Tibial nerve (tissue), 4 donors: ENCODE data around the gene OR7A10. TPM values are rescaled to one million over a fixed set of nuclear protein-coding genes. Genes with fewer than 3 reads are reported as not detected.

Experiments used
- DNase-seq, 2 donors: peaks; one replicate each; pipeline ENCODE4 v3.0.0-alpha.2; 2019; ENCODE audit warnings: low spot score in 2 of 2
- H3K27ac ChIP-seq, 4 donors: fragments of 200-600 bp; sonication (generic) in 3 of 4; one replicate each; pipeline ENCODE4 v1.5.1; 2017 to 2019; ENCODE audit warnings: mild to moderate bottlenecking in 1 of 4
- H3K27me3 ChIP-seq, 2 donors: fragments of 200-600 bp; sonication (generic) in 1 of 2; one replicate each; pipeline versions ENCODE4 v1.5.1 to v1.6.0; 2017 to 2019
- H3K36me3 ChIP-seq, 3 donors: fragments of 200-600 bp; sonication (generic); one replicate each; pipeline ENCODE4 v1.5.1; 2018 to 2019
- H3K4me1 ChIP-seq, 4 donors: fragments of 200-600 bp; sonication (generic) in 3 of 4; one replicate each; pipeline ENCODE4 v1.5.1; 2017 to 2019
- H3K4me3 ChIP-seq, 4 donors: fragments of 200-600 bp; sonication (generic) in 3 of 4; one replicate each; pipeline ENCODE4 v1.5.1; 2017 to 2019; ENCODE audit warnings: mild to moderate bottlenecking in 1 of 4, moderate library complexity in 1 of 4
- H3K9me3 ChIP-seq, 4 donors: fragments of 200-600 bp; sonication (generic) in 3 of 4; one replicate each; pipeline ENCODE4 v1.5.1; 2017 to 2019
- CTCF ChIP-seq, 5 experiments: fragments of 200-600 bp in 3 of 5; fragments of 450-650 bp in 2 of 5; sonication (generic) in 3 of 5; IDR thresholded peaks; one replicate each; pipeline ENCODE4 v1.5.1; 2016 to 2019; ENCODE audit warnings: antibody characterized with exemption in 5 of 5, mild to moderate bottlenecking in 3 of 5, moderate library complexity in 2 of 5
- EP300 ChIP-seq, 2 donors: sonication (generic); formaldehyde crosslinking; IDR thresholded peaks; one replicate each; pipeline ENCODE4 v1.6.1; 2017; ENCODE audit warnings: antibody characterized with exemption in 2 of 2, mild to moderate bottlenecking in 1 of 2
- POLR2A ChIP-seq, 2 donors: fragments of 450-650 bp; IDR thresholded peaks; one replicate each; pipeline ENCODE4 v1.6.1; 2017; ENCODE audit warnings: antibody characterized with exemption in 2 of 2, mild to moderate bottlenecking in 2 of 2, moderate library complexity in 2 of 2
- WGBS, 2 donors: methylation state at CpG; one replicate each; pipeline ENCODE4 v1.1.5; 2018; 5-methylcytosine and 5-hydroxymethylcytosine counted together
- total RNA-seq, 4 donors: library from RNA; depleted of rRNA; stranded (reverse); fragments of >200 nt; gene quantifications; one replicate each; pipeline ENCODE4 v1.1.0, GENCODE V29; 2016

OR7A10 gene
- not detected for total RNA-seq

GRCh38 chr19:14848822-14849221 lies at the start of gene OR7A10:
Gene OR7A10, minus strand, starts transcription at chr19:14848922. Its CDS starts 7,045 bp downstream, at chr19:14841877.
- no peaks in the 10 kb centered on the region for H3K27me3 ChIP-seq
- no peaks in the 10 kb centered on the region for H3K36me3 ChIP-seq
- no peak within 1 kb of the TSS for H3K27ac ChIP-seq
- no peak for DNase-seq
- H3K4me3 ChIP-seq = no peak within 1 kb of the TSS
- WGBS, 2 donors = 57 to 70% methylated on average over 5 of the region's 5 CpGs
- TF ChIP-seq POLR2A (IDR thresholded peaks at IDR 0.05) (no peak), EP300 (IDR thresholded peaks at IDR 0.05) (no peak), CTCF (IDR thresholded peaks at IDR 0.05) (no peak)
- H3K9me3 ChIP-seq = no peaks in the 10 kb centered on the region
- no peaks in the 10 kb centered on the region for H3K4me1 ChIP-seq

- Histone ChIP-seq H3K27me3 (no peaks in the 10 kb centered on the region), H3K27ac (no peak overlapping the region), H3K4me1 (peaks cover 0 to 7% (median 0%) of the 10 kb centered on the region in 4 donors), H3K9me3 (no peaks in the 10 kb centered on the region), H3K4me3 (no peak overlapping the region), H3K36me3 (no peaks in the 10 kb centered on the region)
- no peak for TF ChIP-seq EP300 (IDR thresholded peaks at IDR 0.05)
- TF ChIP-seq POLR2A (IDR thresholded peaks at IDR 0.05) = no peak
- TF ChIP-seq CTCF (IDR thresholded peaks at IDR 0.05) = no peak
- 52 to 57% methylated on average over 10 of the region's 10 CpGs for WGBS, 2 donors
- peak in 1 of 2 donors; percentile 14 for DNase-seq
These were observed 42.1 kb upstream of the OR7A10 start for GRCh38 chr19:14890643-14891379.

GRCh38 chr19:14889994-14890642 lies 41.4 kb upstream of the OR7A10 start:
- TF ChIP-seq CTCF (IDR thresholded peaks at IDR 0.05) (no peak), POLR2A (IDR thresholded peaks at IDR 0.05) (no peak), EP300 (IDR thresholded peaks at IDR 0.05) (no peak)
- H3K27me3 ChIP-seq = no peaks in the 10 kb centered on the region
- H3K4me3 ChIP-seq = no peak overlapping the region
- H3K4me1 ChIP-seq = peaks cover 0 to 7% (median 0%) of the 10 kb centered on the region in 4 donors
- H3K36me3 ChIP-seq = no peaks in the 10 kb centered on the region
- no peaks in the 10 kb centered on the region for H3K9me3 ChIP-seq
- 72 to 80% methylated on average over 3 of the region's 3 CpGs for WGBS, 2 donors
- no peak overlapping the region for H3K27ac ChIP-seq
- DNase-seq = no peak

GRCh38 chr19:14886032-14886431 lies 37.3 kb upstream of the OR7A10 start, which contains the start of gene OR7A17:
Gene OR7A17, minus strand, starts transcription at chr19:14886132. Its CDS starts 4,777 bp downstream, at chr19:14881355.
- no peak for DNase-seq
- Histone ChIP-seq H3K27me3 (no peaks in the 10 kb centered on the region), H3K9me3 (no peaks in the 10 kb centered on the region), H3K4me3 (no peak within 1 kb of the TSS), H3K4me1 (peaks cover 0 to 7% (median 0%) of the 10 kb centered on the region in 4 donors), H3K27ac (no peak within 1 kb of the TSS), H3K36me3 (no peaks in the 10 kb centered on the region)
- WGBS, 2 donors = 49 to 56% methylated on average over 4 of the region's 4 CpGs
- no peak for TF ChIP-seq CTCF (IDR thresholded peaks at IDR 0.05)
- no peak for TF ChIP-seq EP300 (IDR thresholded peaks at IDR 0.05)
- TF ChIP-seq POLR2A (IDR thresholded peaks at IDR 0.05) = no peak

- Histone ChIP-seq H3K4me1 (no peaks in the 10 kb centered on the region), H3K36me3 (no peaks in the 10 kb centered on the region), H3K27me3 (no peaks in the 10 kb centered on the region), H3K9me3 (no peaks in the 10 kb centered on the region), H3K27ac (no peak overlapping the region), H3K4me3 (no peak overlapping the region)
- 71 to 76% methylated on average over 4 of the region's 4 CpGs for WGBS, 2 donors
- TF ChIP-seq EP300 (IDR thresholded peaks at IDR 0.05) (no peak), POLR2A (IDR thresholded peaks at IDR 0.05) (no peak), CTCF (IDR thresholded peaks at IDR 0.05) (peak in 3 of 5 experiments; percentile 9 to 34 (median 19))
- no peak for DNase-seq
These were observed 23.0 kb upstream of the OR7A10 start for GRCh38 chr19:14871619-14872230.
